Fibroblast of skin of right biceps (primary cell): ENCODE results near the gene PPP1R7.

Experiments used
- DNase-seq: peaks from one replicate; pipeline ENCODE4 v3.0.0-alpha.2; 2013

Gene PPP1R7

DNA sequence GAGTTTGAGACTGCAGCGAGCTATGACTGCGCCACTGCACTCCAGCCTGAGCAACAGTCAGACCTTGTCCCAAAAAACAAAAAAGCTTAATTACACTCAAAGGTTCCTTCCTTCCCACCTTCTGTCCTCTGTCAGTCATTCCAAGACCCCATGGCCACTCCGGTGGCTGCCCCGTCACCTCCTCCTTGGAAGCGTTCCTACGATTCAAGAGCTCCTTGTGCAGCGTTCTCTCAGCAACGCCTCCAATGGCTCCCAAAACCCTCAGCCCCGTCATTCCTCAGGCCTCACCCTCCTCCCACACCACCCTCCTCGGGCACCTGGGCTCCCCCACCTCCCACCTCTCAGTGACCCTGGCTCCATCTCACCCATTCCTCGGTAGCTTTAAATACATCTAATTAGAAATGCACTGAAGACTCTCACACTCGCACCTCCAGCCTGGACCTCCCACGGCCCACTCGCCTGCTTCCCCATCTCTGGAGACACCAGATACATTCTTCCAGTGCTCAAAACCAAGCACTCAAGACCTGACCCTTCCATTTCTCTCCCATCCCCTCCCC lies 9.0 kb upstream of the PPP1R7 start:
- DNase-seq: no peak

DNA sequence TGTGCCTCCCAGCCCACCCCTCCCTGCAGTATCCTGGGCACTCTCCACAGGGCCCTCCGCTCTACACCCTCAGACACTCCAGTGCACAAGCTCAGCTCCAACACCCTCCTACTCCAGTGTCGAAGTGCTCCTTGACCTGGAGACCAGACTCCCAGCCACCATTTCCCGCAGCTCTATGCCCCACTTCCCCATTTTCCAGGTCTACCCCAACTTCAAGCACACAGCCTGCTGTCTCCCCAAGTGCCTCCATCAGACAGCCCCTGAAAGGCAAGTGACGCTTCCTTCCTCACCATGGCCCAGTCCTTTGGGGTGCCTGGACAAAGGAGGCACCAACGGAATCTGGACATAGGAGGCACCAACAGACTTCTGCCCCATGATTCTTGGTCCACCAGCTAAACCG lies 8.2 kb upstream of the PPP1R7 start:
- DNase-seq: no peak

DNA sequence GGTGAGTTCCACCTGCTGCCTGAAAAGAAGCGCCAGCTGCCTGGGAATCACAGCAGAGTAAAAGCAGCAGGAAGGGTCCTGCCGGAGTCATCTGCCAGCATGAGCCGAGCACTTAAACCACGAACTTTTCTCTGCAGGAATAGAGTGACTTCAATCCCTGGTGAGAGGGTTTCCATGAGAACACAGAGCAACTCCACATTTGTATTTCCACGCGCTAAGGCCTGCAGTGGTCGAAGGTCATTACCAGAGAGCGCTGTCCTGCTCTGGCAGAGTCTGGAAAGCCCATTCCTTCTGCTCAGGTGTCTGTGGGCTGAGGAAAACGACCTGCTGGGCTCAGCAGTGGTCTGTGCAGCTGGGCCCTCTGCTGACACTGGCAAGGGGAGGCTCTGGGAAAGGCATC lies 7.7 kb upstream of the PPP1R7 start:
- DNase-seq: no peak

DNA sequence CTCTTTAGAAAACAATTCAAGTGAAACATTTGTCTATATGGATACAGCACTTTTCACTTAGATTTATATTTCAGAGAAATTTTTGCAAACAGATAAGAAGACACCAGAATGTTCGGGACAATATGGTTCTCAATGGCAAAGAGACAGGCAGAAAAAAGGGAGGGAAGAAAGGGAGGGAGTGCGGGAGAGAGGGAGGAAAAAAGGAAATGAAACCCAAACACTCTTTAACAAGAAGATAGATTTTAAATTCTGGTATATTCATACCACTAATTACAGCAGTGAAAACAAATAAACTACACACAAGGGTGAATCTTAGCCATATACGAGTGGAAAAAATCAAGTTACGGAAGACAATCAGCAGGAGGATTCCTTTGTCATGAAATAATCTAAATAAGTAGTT lies 4.0 kb upstream of the PPP1R7 start:
- no peak for DNase-seq

DNA sequence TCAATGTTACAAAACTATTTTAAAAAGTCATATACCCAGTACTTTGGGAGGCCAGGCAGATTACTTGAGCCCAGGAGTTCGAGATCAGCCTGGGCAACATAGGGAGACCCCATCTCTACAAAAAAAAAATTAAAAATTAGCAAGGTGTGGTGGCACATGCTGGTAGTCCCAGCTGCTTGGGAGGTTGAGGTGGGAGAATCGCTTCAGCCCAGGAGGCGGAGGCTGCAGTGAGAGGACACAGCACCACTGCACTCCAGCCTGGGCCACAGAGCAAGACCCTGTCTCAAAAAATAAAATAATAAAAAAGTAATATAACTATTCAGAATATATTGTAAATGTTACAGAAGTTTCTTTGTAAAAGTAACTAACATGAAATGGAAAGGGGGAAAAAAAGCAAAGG lies 2.9 kb upstream of the PPP1R7 start:
- DNase-seq: no peak

DNA sequence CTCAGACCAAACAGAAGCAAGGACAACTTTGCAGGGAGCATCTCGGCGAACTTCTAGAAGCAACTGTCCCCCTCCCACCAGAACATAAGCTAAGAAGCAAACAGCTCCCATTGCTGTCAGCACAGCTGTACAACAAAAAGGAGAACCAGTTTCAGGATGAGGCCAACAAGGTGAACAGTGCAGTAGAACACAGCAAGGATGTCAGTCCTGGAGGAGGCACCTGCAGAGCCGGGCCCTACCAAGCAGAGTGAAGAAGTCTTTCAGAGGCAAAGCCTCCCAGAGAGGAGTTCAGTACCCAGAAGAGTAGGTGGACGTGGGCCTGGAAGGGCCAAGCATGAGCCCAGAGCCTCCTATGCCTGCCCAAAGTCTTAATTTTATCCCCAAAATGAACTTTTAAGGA lies 2.0 kb upstream of the PPP1R7 start:
- DNase-seq: no peak

DNA sequence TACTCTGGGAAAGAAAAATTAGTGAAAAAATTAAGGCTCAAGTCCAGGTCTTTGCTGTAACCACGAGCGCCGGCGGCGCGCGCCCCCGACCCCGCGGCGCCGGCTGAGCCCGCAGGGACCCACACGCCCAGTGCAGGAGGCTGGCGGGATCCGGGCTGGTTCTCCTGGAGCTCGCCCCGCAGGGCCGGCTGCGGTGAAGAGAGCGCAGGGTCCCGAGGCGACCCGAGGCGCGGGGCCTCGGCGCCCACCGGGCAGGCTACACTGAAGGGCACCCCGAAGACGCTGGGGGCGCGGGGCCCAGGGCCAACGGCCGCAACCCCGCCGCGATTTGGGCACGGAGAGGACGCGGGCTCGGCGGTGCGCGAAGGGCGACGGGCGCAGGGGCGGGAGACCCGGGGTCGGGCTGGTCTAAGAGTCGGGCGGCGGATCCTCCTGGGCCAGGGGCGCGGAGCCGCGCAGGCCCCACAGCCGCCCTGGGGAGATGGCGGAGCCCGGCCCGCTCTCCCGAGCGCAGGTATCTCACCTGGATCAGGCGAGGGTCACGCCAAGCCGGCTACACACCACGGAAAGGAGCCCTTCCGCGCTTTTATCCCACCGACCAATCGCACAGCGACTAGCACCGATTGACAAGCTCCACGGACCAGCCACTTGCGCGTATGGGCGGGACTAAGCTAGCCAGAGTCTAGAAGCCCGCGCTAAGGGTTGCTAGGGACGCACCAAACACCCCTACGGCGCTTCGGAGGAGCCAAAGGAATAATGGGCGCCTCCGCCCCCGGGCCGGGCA lies 1.2 kb upstream of the PPP1R7 start, which contains the start of gene PASK:
Gene PASK, minus strand, starts transcription at position 582 of the 784 bp plus-strand sequence. CDS start 6,440 bp downstream, outside the sequence.
- peak; percentile 92 for DNase-seq

DNA sequence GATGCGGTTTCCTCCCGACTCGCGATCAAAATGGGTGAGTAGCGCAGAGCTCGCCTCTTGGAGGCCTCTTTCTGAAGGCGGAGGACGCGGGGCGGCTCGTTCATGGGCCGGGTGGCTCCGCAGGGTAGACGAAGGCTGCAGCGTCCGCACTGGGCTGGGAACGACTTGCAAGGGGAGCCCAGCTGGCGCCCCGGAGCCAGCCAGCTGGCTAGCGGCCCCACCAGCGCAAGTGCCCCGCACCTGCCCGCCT lies 667 bp upstream of the PPP1R7 start:
- no peak for DNase-seq

DNA sequence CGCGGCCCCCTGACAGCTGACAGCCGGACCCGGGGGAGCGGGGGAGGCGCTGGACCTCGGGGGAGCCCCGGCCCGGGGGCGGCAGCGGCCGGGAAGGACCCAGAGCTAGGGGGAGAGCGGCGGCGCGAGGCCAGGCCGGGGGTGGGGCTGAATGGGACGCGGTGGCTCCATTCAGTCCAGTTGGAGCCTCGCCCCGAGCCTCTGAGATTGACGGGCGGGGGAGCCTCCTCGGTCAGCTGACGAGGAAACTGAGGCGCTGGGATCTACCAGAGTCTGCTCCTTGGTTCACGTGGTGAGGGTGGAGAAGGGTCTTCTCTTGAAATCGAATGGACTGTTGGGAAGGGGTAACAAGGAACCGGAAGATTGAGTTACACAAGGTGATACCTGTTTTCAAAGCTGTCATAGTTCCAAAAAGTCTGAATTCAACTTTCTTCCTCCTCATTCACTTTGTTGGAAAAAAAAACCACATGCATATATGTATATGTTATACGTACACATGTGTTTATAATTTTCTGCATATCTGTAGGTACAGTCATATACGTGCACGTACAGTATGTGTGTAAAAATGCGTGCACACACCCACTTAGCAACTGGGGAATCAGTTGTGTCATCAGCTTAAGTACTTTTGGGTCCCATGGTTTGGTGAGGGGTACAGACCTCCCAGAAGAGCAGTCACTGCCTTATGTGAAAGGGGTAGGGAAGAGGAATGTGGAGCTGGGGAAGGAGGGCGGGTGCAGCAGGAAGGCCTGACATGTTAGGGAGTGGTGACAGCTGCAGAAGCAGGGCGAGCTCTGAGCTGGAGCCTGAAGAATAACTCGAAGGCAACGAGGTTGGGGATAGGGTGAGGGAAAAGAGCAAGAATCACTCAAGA lies 628 bp downstream of the PPP1R7 start:
- DNase-seq: peak; percentile 43

DNA sequence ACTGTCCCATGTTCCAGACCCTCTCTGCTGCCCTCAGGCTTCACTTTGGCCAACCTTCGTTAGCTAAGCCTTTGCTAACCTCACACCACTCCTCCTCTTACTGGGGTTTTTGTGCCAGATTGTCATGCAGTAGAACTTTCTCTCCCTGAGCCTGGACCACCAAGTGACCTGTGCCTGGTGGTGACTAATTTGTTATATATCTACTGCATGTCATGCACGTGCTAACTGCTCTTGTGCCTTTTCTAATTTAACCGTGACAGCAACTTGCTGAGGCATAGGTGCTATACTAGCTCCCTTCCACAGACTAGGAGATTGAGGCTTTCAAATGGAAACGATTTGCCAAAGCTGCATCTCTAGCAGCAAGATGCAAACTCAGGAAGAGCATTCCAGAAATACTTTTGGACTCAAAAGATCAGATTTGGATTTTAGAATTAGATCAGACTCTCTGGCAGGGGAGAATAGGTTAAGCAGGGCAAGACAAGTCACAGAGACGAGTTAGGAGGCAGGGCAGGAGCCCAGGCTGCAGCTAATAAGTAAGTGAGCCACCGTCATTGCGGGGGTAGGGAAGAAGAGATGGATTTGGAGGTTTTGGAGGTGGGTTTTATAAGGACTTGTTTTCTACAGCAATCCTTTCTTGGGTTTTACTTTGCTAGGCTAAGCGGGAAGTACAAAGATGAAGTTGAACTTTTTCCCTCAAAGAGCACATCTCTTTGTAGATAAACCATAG lies 1.8 kb downstream of the PPP1R7 start:
- no peak for DNase-seq

DNA sequence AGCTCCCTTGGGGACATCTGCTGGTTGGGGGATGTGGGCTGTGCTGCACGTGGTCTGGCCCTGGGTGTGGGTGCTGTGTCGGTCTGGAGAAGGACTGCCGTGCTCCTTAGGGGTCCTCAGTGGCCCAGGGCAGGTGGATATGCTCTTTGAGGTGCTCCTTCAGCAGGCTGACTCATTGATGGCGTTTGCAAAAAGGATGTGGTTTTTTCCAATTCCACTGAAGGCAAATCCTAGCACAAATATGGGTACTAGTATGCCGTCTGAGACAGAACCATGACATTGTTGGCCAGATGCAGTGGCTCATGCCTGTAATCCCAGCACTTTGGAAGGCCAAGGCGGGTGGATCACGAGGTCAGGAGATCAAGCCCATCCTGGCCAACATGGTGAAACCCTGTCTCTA lies 3.3 kb downstream of the PPP1R7 start:
- peak; percentile 28 for DNase-seq

DNA sequence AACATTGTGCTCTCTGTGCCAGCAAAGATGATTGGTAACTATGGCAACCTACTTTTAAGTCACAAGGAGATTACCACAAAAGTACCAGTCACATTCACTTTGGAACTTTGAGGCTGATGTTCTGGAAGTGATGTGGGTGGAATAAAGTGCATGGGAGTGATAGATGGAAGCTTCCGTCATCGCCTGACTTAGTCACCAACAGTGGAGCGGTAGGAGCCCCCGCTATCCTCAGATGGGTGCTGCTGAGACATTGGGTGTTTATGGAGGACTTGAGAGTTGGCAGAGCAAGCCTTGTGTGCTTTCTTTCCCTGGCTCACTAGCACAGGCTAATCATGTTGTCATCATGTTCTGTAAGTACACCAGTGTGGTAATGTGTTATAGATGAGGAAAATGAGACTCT lies 4.6 kb downstream of the PPP1R7 start:
- DNase-seq: peak; percentile 77

DNA sequence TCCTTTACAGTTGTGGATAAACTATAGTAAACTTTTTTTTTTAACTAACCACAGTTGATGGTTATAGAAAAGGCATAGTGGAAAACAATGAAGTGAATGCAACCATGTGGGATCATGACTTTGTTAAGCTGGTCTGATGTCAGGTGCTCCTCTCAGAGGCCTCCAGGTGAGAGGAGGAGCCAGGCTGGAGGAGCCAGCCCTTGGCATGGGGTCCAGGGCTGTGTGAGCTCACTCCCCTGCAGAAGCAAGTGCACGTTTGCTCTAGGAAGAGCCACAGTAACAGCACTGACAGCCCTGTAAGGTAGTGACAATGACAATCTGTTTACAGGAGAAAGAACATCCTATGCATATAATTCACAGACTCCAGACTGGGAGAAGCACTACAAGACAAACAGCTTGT lies 5.7 kb downstream of the PPP1R7 start:
- DNase-seq: no peak

DNA sequence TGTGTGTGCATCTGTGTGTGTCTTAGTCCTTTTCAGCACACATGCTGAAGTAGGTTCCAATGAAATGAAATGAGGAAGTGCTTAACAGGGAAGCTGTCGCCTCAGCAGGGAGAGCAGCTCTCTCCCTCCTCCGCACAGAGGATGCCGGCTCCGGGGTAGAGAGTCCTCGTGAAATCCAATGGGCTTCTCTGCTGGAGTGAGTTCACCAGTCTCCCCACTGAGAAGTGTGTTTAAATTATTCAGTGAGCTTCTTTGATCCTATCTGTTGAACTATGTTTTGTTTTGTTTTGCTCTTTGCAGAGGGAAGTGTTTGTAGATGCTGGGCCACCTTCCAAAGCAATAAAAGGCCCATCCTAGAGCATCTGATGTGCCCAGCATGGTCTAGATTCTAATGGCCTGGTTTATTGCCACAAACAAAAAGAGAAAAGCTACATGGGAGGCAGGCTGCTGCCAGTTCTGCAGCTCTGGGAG lies 6.7 kb downstream of the PPP1R7 start:
- no peak for DNase-seq

DNA sequence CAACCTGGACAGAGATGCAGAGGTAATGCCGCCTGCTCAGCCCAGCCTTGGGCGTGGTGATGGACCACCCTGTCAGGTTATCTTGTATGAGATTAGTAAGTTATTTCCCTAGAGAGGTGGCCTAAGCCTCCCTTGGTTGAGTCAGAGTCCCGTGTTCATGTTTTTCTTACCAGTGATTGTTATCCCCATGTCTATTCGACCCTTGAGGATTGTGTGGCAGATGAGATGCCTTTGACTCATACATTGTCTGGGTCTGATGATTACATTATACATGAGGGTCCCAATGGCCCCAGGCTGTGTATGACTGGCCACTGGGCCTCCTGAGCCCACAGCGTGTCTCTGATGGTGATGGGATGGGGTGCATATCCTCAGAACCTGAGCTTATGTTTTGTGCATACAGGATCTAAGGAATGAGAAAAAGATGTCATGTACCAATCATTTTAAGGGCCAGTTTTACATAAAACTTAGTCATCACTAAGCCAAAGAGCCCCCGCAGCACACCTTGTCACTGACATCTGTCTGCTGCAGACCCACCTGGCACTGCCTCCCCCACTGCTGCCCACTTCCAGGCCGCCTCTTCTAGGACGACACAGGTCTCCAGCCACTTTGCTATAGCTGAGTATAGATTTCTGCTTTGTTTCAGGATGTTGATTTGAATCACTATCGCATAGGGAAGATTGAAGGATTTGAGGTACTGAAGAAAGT lies 7.7 kb downstream of the PPP1R7 start:
- peak; percentile 58 for DNase-seq

DNA sequence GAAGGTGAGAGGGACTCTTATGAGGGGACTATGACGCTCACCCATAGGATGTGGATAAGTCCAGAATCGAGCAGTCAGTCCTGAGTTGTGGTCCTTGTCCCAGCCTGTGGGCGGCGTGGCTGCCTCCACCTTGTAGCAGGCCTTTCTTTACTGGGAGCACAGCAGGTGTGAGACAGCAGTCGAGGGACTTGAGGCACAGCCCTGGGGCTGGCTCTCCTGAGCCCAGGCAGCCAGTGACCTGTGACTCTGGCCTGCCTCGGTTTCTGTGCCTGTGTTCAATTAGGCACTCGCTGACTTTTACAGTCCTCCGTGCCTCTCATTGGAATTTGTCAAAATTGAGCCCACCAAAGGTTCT lies 8.3 kb downstream of the PPP1R7 start:
- DNase-seq: no peak

DNA sequence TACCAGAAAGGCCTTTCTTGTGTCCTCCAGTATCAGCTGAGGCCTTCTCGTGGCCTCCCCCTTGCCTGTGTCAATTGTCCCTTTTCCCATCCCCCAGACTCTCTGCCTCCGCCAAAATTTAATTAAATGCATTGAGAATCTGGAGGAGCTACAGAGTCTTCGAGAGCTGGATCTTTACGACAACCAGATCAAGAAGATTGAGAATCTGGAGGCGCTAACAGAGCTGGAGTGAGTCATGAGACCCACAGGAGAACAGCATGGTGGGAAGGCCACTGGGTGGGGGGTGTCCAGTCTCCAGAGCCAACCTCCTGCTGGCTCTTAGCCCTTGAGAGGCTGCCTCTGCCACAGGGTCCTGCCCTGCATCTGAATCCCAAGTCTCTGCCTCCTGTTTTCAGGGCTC lies 8.8 kb downstream of the PPP1R7 start:
- no peak for DNase-seq

DNA sequence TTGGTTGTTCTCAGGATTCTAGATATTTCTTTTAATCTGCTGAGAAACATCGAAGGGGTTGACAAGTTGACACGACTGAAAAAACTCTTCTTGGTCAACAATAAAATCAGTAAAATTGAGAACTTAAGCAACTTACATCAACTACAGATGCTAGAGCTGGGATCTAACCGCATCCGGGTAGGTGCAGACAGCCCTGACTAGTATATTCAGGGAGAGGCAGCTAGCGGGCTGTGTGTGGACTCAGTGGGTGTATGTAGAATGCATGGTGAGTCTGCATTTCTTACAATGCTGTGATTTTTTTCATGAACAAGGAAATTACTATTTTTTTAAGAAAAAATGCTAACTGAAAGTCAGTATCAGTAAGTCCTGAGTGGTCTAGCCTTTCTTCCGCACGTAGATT lies 10.1 kb downstream of the PPP1R7 start:
- DNase-seq: no peak

DNA sequence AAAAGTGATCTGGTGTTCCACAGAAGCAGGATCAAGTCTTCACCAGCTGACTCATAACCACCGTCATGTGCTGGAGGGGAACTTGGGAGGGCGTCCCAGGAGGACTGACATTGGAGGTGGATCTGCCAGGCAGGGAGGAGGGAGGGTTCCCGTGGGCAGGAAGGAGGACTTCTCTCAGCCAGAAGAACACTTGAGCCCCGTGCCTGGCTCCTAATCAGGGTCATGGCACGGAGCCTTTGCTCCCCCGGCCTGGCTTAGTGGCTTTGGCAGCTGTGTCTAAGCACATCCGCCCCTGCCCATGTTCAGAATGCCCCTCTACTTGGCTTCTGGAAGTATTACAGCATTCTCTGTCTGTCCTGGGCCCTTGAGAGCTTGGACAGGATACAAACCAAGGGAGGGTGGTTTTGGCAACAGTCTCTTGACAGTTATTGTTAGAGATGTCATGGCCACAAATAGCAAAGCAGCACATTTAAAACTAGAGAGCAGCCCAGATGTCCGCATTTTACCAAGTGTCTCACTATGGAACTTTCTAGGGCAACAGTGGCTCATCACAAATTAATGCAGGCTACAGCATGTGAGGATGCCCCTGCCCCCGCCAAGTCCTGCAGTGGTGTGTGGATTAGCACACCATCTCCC lies 11.5 kb downstream of the PPP1R7 start:
- DNase-seq: peak; percentile 73

DNA sequence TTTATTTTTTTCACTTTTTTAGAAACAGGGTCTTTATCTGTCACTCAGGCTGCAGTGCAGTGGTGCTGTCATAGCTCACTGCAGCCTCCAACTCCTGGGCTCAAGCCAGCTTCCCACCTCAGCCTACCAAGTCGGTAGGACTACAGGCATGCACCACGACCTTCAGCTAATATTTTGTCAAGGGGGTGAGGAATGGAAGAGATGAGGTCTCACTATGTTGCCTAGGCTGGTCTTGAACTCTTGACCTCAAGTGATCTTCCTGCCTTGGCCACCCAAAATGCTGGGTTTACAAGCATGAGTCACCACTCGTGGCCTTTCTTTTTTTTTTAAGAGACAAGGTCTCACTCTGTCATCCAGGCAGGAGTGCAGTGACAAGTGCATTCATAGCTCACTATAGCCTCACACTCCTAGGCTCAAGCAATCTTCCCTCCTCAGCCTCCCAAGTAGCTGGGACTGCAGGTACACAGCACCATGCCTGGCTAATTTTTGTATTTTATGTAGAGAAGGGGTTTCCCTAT lies 13.4 kb downstream of the PPP1R7 start:
- DNase-seq: no peak

DNA sequence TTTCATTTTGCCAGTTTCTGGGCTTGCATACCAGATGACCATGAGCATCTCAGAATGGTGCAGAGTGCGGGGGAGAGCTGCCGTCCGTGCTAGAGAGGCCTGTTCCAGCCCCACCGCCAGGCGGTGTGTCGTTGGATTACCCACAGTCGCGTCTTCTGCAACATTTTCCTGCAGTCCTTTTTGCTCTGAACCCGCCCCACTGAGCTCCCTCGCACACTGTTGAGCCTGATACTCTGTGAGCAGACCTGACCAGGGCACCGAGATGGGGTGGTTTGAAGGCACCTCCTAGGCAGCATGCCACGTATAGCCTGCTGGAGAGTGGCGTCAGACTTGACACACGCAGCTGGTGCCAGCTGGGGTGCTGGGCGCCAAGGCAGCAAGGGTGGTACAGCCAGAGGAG lies 18.1 kb downstream of the PPP1R7 start:
- DNase-seq: no peak

DNA sequence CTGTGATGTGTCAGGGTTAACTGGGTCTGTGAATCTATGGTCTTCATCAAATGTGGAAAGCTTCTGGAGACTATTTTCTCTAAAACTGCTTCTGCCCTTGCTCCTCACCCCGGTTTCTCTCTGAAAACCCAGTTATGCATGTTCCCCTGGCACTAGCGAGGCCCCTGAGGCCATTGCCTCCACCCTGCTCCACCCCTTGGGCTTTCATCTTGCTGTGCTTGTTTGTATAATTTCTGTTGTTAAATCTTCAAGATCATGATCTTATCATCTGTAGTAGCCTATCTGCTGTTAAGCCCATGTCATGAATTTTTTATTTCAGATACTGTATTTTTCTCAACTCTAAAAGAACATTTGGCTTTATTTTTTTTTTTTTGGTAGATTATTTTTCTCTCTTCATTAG lies 23.3 kb downstream of the PPP1R7 start:
- DNase-seq: no peak
